Gastroesophageal sphincter (tissue), 3 donors: ENCODE data around the gene SLC7A1.

Experiments
- EP300 ChIP-seq: sonication (generic); formaldehyde crosslinking; IDR thresholded peaks from one replicate; pipeline ENCODE4 v1.6.1; 2017; ENCODE audit warnings: antibody characterized with exemption, mild to moderate bottlenecking
- TF ChIP-seq, protein P1 (sequence below), 4 experiments: fragments of 200-600 bp in 2 of 4; fragments of 450-650 bp in 2 of 4; sonication (generic) in 1 of 4; IDR thresholded peaks; one replicate each; pipeline ENCODE4 v1.5.1; 2017 to 2019; ENCODE audit warnings: antibody characterized with exemption in 4 of 4, mild to moderate bottlenecking in 2 of 4, moderate library complexity in 2 of 4

DNA sequence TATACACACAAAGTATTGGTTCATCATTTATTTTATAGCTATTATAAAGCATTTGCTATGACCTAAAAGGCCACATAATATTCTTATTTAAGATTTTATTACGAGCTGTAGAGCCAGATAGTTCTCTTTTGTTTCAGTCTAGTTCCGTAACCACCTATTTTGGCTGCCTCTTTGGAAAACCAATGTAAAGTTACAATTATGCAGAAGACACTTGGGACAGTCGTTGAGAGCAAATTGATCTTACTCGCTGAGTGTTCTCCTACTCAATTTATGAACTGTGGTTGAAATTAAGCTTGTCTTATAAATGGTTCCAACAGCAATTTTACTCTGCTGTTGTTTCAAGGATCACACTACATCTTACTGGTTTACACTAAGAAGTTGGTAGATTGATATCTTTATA is 122.3 kb downstream of the SLC7A1 start:
- TF ChIP-seq, protein P1, sequence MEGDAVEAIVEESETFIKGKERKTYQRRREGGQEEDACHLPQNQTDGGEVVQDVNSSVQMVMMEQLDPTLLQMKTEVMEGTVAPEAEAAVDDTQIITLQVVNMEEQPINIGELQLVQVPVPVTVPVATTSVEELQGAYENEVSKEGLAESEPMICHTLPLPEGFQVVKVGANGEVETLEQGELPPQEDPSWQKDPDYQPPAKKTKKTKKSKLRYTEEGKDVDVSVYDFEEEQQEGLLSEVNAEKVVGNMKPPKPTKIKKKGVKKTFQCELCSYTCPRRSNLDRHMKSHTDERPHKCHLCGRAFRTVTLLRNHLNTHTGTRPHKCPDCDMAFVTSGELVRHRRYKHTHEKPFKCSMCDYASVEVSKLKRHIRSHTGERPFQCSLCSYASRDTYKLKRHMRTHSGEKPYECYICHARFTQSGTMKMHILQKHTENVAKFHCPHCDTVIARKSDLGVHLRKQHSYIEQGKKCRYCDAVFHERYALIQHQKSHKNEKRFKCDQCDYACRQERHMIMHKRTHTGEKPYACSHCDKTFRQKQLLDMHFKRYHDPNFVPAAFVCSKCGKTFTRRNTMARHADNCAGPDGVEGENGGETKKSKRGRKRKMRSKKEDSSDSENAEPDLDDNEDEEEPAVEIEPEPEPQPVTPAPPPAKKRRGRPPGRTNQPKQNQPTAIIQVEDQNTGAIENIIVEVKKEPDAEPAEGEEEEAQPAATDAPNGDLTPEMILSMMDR (IDR thresholded peaks at IDR 0.05), result no peak
- TF ChIP-seq EP300, result no peak
